ENCODE results near the gene PLOD3. TPM values are rescaled to one million over a fixed set of nuclear protein-coding genes. Genes with fewer than 3 reads are reported as not detected.

PLOD3 gene
- total and polyA plus RNA-seq, 2 of the 8 experiments (the other 6 are each of a cell fraction or from before 2014, with no cell fraction given): 28.4 to 47.2 TPM

GRCh38 chr7:101200504-101200861 is 16.9 kb downstream of the PLOD3 start:
- Histone ChIP-seq H3K4me3 (ENCODE audit: extremely low read depth in 1 of 4, insufficient read depth in 2 of 4, low read depth in 3 of 4, low read length in 4 of 4) (peak overlapping the region in 1 of 4 experiments; percentile 60; a peak in 1 of 8 replicates), H3K18ac (ENCODE audit: extremely low read depth, low read length) (peak overlapping the region; percentile 56; the same call in 1 of the 2 replicates), H3K79me2 (ENCODE audit: control insufficient read depth in 1 of 2, insufficient read depth in 2 of 2, low read length in 2 of 2) (no peaks in the 10 kb centered on the region), H3K23ac (ENCODE audit: insufficient read length) (no peak overlapping the region), H3K9me3 (ENCODE audit: insufficient read depth in 2 of 2, low read depth in 1 of 2, low read length in 1 of 2) (no peaks in the 10 kb centered on the region), H3K56ac (replicated peaks; ENCODE audit: insufficient read length, low read depth, low read length) (no peak overlapping the region), H2BK5ac (ENCODE audit: low read depth, low read length) (peak overlapping the region; percentile 20; the same call in 1 of the 2 replicates), H2BK12ac (ENCODE audit: low read depth, low read length) (peak overlapping the region; percentile 52; the same call in 1 of the 2 replicates), H3K27me3 (replicated peaks in 1 of 4; ENCODE audit: control insufficient read depth in 3 of 4, extremely low read depth in 1 of 4, insufficient read depth in 3 of 4, low read length in 3 of 4) (peaks cover 0 to 16% (median 9%) of the 10 kb centered on the region in 4 experiments; a peak in 5 of 7 replicates), H3K4ac (replicated peaks; ENCODE audit: insufficient read length, low read depth, low read length) (no peak overlapping the region), H4K5ac (ENCODE audit: insufficient read length, low read depth, low read length) (no peak overlapping the region), H3K14ac (ENCODE audit: insufficient read length) (no peak overlapping the region), H2AK5ac (ENCODE audit: low read depth, low read length) (no peak overlapping the region), H2AFZ (ENCODE audit: low read length) (no peak overlapping the region), H3K79me1 (ENCODE audit: low read depth, low read length) (no peaks in the 10 kb centered on the region), H3K9ac (replicated peaks in 1 of 4; ENCODE audit: extremely low read depth in 1 of 4, low read depth in 3 of 4, low read length in 3 of 4) (no peak overlapping the region), H3K4me2 (ENCODE audit: insufficient read depth in 1 of 2, low read depth in 2 of 2, low read length in 2 of 2) (peak overlapping the region; percentile 39 to 59; a peak in 3 of 4 replicates), H4K8ac (ENCODE audit: extremely low read depth, insufficient read depth, low read length) (no peak overlapping the region), H4K91ac (replicated peaks; ENCODE audit: insufficient read length, low read length) (peak overlapping the region; percentile 12), H3K4me1 (replicated peaks in 1 of 4; ENCODE audit: control insufficient read depth in 3 of 4, insufficient read depth in 4 of 4, low read length in 3 of 4) (peaks cover 5 to 20% (median 13%) of the 10 kb centered on the region in 4 experiments), H2BK120ac (replicated peaks; ENCODE audit: low read depth, low read length) (no peak overlapping the region), H3K23me2 (ENCODE audit: low read depth, low read length) (peaks cover 8% of the 10 kb centered on the region; the same call in 1 of the 2 replicates), H4K20me1 (replicated peaks in 1 of 2; ENCODE audit: control insufficient read depth in 1 of 2, insufficient read depth in 2 of 2, low read length in 2 of 2) (no peaks in the 10 kb centered on the region), H3K27ac (ENCODE audit: low read depth, low read length) (no peak overlapping the region), H3K36me3 (ENCODE audit: control insufficient read depth in 2 of 4, insufficient read depth in 4 of 4, low read length in 3 of 4) (no peaks in the 10 kb centered on the region), H2BK20ac (ENCODE audit: low read length) (peak overlapping the region; percentile 77; the same call in 1 of the 2 replicates), H2BK15ac (ENCODE audit: low read length) (no peak overlapping the region)
- TF ChIP-seq SUZ12 (IDR thresholded peaks at IDR 0.05; ENCODE audit: low read length) (no peak), POLR2AphosphoS5 (IDR thresholded peaks at IDR 0.05; ENCODE audit: low read depth, low read length) (no peak), RBBP5 (IDR thresholded peaks at IDR 0.05; ENCODE audit: borderline replicate concordance, low read depth, low read length) (peak; percentile 64; the same call in 1 of the 2 replicates), HDAC2 (IDR thresholded peaks at IDR 0.05; ENCODE audit: borderline replicate concordance in 1 of 2, low read depth in 2 of 2, low read length in 2 of 2) (no peak), GABPA (IDR thresholded peaks at IDR 0.05; ENCODE audit: borderline replicate concordance, insufficient read depth, low read length) (no peak), KDM1A (IDR thresholded peaks at IDR 0.05; ENCODE audit: borderline replicate concordance, low read length) (no peak), RFX5 (IDR thresholded peaks at IDR 0.05; ENCODE audit: borderline replicate concordance, low read depth, low read length) (no peak), BACH1 (IDR thresholded peaks at IDR 0.05; ENCODE audit: low read length) (no peak)
- 67% methylated on average over 2 of the region's 2 CpGs; no CpG with 5 or more reads in 1 of the 2 experiments for WGBS, 2 experiments (ENCODE audit: extremely low coverage in 1 of 2, insufficient coverage in 1 of 2, insufficient read length in 1 of 2, insufficient replicate concordance in 2 of 2, low coverage in 1 of 2, low lambda C conversion rate in 2 of 2, missing lambda C conversion rate in 1 of 2)
- DNase-seq (ENCODE audit: low read depth in 1 of 2, low spot score in 2 of 2) (no peak), FAIRE-seq (no peak)
- ChIA-PET POLR2A (ENCODE audit: partially characterized antibody) (interaction anchor here (0.6 to 2.0 kb wide), 13 partner anchors 11 to 266 kb away, joined by 3 to 6 read pairs (median 4); partner anchors contain the start of genes NAT16 and TRIM56), CTCF (ENCODE audit: partially characterized antibody) (interaction anchor here (0.6 to 12.3 kb wide), 12 partner anchors 8 to 562 kb away, joined by 3 to 168 read pairs (median 5); no protein-coding TSS in a partner anchor)
